Body of pancreas (tissue), 4 donors: Measurements from ENCODE around the gene FOXJ3.

ENCODE experiments used
- CTCF ChIP-seq, 7 experiments: fragments of 450-650 bp in 4 of 7; fragments of 200-600 bp in 3 of 7; sonication (generic) in 3 of 7; IDR thresholded peaks; one replicate each; pipeline ENCODE4 v1.5.1; 2016 to 2019; ENCODE audit warnings: antibody characterized with exemption in 7 of 7
- POLR2A ChIP-seq, 3 donors: fragments of 450-650 bp; IDR thresholded peaks; one replicate each; pipeline ENCODE4 v1.6.1; 2016; ENCODE audit warnings: antibody characterized with exemption in 3 of 3, mild to moderate bottlenecking in 2 of 3

GRCh38 chr1:42154685-42155084, 180.3 kb downstream of the FOXJ3 start:
- TF ChIP-seq CTCF (IDR thresholded peaks at IDR 0.05) = no peak
- TF ChIP-seq POLR2A (IDR thresholded peaks at IDR 0.05) = no peak
